ENCODE data around the gene ZNF552.
"Not testable (repeated sequence)": the region's sequence is repeated elsewhere in the genome, so short reads cannot be mapped to it uniquely, and the experiment has no call there.

DNA sequence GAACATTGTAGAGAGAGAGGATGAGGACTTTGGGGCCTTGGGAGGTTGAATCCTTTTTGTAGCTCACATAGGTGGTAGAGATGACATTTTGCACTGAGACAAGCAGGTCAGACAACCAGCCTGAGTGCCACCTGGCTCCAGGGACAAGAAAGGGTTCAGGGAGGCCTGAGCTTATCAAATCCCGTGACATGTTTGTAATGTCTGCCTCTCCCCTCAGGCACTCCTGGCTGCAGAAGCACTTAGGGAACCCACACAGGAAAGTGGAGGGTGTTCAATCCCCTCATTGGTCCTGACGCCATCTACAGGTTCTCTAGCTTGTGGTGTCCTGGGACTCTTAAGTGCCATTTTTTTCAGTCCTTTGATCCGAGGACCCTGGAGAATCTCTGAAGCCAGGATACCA is 6.4 kb upstream of the ZNF552 start:
- TF ChIP-seq, protein P1, sequence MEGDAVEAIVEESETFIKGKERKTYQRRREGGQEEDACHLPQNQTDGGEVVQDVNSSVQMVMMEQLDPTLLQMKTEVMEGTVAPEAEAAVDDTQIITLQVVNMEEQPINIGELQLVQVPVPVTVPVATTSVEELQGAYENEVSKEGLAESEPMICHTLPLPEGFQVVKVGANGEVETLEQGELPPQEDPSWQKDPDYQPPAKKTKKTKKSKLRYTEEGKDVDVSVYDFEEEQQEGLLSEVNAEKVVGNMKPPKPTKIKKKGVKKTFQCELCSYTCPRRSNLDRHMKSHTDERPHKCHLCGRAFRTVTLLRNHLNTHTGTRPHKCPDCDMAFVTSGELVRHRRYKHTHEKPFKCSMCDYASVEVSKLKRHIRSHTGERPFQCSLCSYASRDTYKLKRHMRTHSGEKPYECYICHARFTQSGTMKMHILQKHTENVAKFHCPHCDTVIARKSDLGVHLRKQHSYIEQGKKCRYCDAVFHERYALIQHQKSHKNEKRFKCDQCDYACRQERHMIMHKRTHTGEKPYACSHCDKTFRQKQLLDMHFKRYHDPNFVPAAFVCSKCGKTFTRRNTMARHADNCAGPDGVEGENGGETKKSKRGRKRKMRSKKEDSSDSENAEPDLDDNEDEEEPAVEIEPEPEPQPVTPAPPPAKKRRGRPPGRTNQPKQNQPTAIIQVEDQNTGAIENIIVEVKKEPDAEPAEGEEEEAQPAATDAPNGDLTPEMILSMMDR (IDR thresholded peaks at IDR 0.05; ENCODE audit: poor library complexity), result not testable (repeated sequence)
- TF ChIP-seq EZH2 (IDR thresholded peaks at IDR 0.05; ENCODE audit: borderline replicate concordance); EZH2phosphoT487 (IDR thresholded peaks at IDR 0.05; ENCODE audit: low read depth, severe bottlenecking, unreplicated experiment): not testable (repeated sequence)

Data from hepatocyte (in vitro differentiated cells).